Adipocyte (in vitro differentiated cells): ENCODE results near the gene OR6X1.

ENCODE experiments used
- DNase-seq: peaks from one replicate; pipeline ENCODE4 v3.0.0-alpha.2; 2015; ENCODE audit warnings: low read depth
- H3K27me3 ChIP-seq: replicated peaks from 2 replicates; pipeline ENCODE4 v1.7.0; 2013; ENCODE audit warnings: mild to moderate bottlenecking, low read length, moderate library complexity; ENCODE audit not compliant: control insufficient read depth, insufficient read depth
- H3K36me3 ChIP-seq: 2 replicates; pipeline ENCODE4 v1.7.0; 2013; ENCODE audit warnings: low read length, mild to moderate bottlenecking, moderate library complexity; ENCODE audit not compliant: control insufficient read depth, insufficient read depth, severe bottlenecking
- H3K4me1 ChIP-seq: 2 replicates; pipeline ENCODE4 v1.7.0; 2013; ENCODE audit warnings: mild to moderate bottlenecking, low read length, moderate library complexity; ENCODE audit not compliant: control insufficient read depth, insufficient read depth
- H3K4me3 ChIP-seq: 2 replicates; pipeline ENCODE4 v1.7.0; 2013; ENCODE audit warnings: mild to moderate bottlenecking, low read length, moderate library complexity
- H3K9ac ChIP-seq: 2 replicates; pipeline ENCODE4 v1.7.0; 2013; ENCODE audit warnings: mild to moderate bottlenecking, low read length, moderate library complexity
- H3K9me3 ChIP-seq: 2 replicates; pipeline ENCODE4 v1.7.0; 2013; ENCODE audit warnings: mild to moderate bottlenecking, low read length, moderate library complexity; ENCODE audit not compliant: control insufficient read depth

OR6X1 gene

GRCh38 chr11:123754101-123754568 lies at the start of gene OR6X1:
OR6X1 (minus strand) TSS chr11:123754518; CDS start chr11:123754518, 0 bp downstream.
- DNase-seq: no peak
- H3K4me1 ChIP-seq: no peaks in the 10 kb centered on the region
- no peak within 1 kb of the TSS for H3K9ac ChIP-seq
- no peak within 1 kb of the TSS for H3K4me3 ChIP-seq
- peaks cover 19% of the 10 kb centered on the region for H3K27me3 ChIP-seq
- H3K9me3 ChIP-seq: no peaks in the 10 kb centered on the region
- no peaks in the 10 kb centered on the region for H3K36me3 ChIP-seq

GRCh38 chr11:123801765-123802164 lies 47.4 kb upstream of the OR6X1 start:
- no peak overlapping the region for H3K4me3 ChIP-seq

GRCh38 chr11:123800036-123800435 lies 45.7 kb upstream of the OR6X1 start:
- Histone ChIP-seq H3K4me3 (no peak overlapping the region), H3K4me1 (no peaks in the 10 kb centered on the region), H3K36me3 (no peaks in the 10 kb centered on the region), H3K9me3 (no peaks in the 10 kb centered on the region), H3K27me3 (no peaks in the 10 kb centered on the region), H3K9ac (no peak overlapping the region)
- no peak for DNase-seq

More at GRCh38 chr11:123801765-123802164, 47.4 kb upstream of the OR6X1 start:
- Histone ChIP-seq H3K9me3 (no peaks in the 10 kb centered on the region), H3K4me1 (no peaks in the 10 kb centered on the region), H3K9ac (no peak overlapping the region), H3K36me3 (no peaks in the 10 kb centered on the region), H3K27me3 (no peaks in the 10 kb centered on the region)
- no peak for DNase-seq

DNA sequence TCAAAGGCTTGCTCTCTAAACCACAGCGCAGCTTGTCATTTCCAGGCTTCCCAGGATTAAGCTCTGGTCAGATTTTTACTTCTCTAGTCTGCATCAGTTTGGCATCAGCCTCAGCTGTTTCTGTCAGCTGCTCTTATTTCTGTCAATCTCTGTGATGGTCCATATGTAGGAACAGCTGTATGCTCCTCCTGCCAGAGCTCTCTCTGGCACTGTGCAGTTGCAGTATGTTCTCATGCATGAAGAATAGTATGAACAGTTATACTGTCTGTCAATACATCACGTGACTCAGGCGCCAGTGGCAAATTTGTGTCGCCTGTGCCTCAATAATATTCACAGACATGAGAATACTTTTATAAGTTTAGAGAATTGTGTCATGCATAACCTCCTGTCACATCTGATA lies 45.1 kb upstream of the OR6X1 start:
- H3K27me3 ChIP-seq: no peaks in the 10 kb centered on the region
- no peak overlapping the region for H3K9ac ChIP-seq
- H3K4me3 ChIP-seq: no peak overlapping the region
- H3K9me3 ChIP-seq: no peaks in the 10 kb centered on the region
- H3K36me3 ChIP-seq: no peaks in the 10 kb centered on the region
- DNase-seq: no peak
- H3K4me1 ChIP-seq: no peaks in the 10 kb centered on the region

DNA sequence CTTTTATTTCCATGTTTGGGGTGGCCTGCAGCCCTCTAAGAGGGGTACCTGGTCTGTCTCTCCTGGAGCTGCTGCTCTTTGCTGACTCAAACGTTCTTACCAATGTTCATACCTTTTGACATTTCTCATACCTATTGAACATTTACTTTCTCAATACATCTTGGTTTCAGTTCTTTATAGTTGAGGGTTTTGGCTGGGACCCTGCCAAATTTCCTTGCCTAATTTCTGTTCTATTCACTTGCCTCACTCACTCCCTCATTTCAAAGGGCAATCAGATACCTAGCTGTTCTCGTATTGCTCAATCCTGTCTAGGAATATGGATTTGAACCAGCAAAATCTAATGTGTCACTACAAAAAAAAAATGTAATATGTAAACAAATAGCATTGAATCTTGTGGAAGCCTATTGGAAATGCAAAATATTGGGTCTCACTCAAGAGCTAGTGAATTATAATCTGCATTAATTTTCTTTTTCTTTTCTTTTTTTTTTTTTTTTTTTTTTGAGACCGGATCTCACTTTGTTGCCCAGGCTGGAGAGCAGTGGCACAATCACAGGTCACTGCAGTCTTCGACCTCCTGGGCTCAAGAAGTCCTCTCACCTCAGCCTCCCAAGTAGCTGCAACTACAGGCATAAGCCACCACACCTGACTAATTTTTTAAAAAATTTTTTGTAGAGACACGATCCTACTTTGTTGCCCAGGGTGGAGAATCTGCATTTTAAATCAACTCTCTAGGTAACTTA lies 44.4 kb upstream of the OR6X1 start:
- Histone ChIP-seq H3K4me3 (no peak overlapping the region), H3K9ac (no peak overlapping the region), H3K27me3 (no peaks in the 10 kb centered on the region), H3K9me3 (no peaks in the 10 kb centered on the region), H3K4me1 (no peaks in the 10 kb centered on the region), H3K36me3 (no peaks in the 10 kb centered on the region)
- no peak for DNase-seq

- Histone ChIP-seq H3K36me3 (no peaks in the 10 kb centered on the region), H3K9me3 (no peaks in the 10 kb centered on the region), H3K9ac (no peak overlapping the region), H3K27me3 (no peaks in the 10 kb centered on the region), H3K4me1 (no peaks in the 10 kb centered on the region), H3K4me3 (no peak overlapping the region)
- DNase-seq: no peak
Observed at GRCh38 chr11:123798079-123798478, 43.8 kb upstream of the OR6X1 start.

GRCh38 chr11:123797541-123797940 lies 43.2 kb upstream of the OR6X1 start:
- DNase-seq: no peak
- no peaks in the 10 kb centered on the region for H3K4me1 ChIP-seq
- no peak overlapping the region for H3K9ac ChIP-seq
- H3K4me3 ChIP-seq: no peak overlapping the region
- no peaks in the 10 kb centered on the region for H3K36me3 ChIP-seq
- no peaks in the 10 kb centered on the region for H3K9me3 ChIP-seq
- H3K27me3 ChIP-seq: no peaks in the 10 kb centered on the region

- H3K9ac ChIP-seq: no peak overlapping the region
- H3K4me3 ChIP-seq: no peak overlapping the region
- H3K36me3 ChIP-seq: no peaks in the 10 kb centered on the region
- no peaks in the 10 kb centered on the region for H3K4me1 ChIP-seq
- no peaks in the 10 kb centered on the region for H3K9me3 ChIP-seq
- no peaks in the 10 kb centered on the region for H3K27me3 ChIP-seq
- DNase-seq: no peak
Observed at GRCh38 chr11:123797114-123797513, 42.8 kb upstream of the OR6X1 start.

DNA sequence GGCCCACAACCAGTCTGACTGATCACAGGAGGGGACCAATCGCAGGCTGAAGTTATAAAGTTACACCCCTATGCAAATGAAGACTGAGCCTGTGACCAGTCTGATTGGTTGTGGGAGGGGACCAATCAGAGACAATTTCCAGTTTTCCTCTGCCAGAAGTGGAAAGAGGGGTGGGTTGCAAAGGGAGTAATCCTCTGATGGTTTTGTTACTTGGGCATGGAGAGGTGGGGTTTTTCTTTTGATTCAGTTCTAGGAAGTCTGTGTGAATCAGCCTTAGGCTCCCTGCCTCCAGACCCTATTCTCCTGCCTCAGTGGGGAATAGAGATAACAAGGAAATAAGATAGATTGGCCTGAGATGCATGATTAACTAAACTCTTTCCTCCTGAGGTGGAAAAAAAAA lies 41.9 kb upstream of the OR6X1 start:
- no peaks in the 10 kb centered on the region for H3K4me1 ChIP-seq
- no peak overlapping the region for H3K9ac ChIP-seq
- no peaks in the 10 kb centered on the region for H3K36me3 ChIP-seq
- DNase-seq: no peak
- H3K9me3 ChIP-seq: no peaks in the 10 kb centered on the region
- H3K27me3 ChIP-seq: no peaks in the 10 kb centered on the region
- H3K4me3 ChIP-seq: no peak overlapping the region

DNA sequence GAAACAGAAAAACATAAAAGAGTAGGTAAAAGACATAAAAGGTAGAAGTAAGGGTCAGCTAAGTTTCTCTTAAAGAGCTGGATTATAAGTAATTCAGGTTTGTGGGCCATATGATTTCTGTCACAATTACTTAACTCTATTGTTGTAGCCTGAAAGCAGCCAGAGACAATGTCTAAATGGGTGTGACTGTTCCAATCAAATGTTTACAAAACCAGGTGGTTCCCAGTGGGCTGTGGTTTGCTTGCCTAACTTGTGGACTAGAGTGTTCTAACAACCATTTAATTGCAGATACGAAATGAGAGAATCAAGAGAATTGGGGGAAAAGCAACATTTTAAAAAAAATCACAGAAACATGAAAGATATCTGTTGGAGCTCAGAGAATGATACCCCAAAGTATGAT lies 29.2 kb upstream of the OR6X1 start:
- no peaks in the 10 kb centered on the region for H3K27me3 ChIP-seq
- no peak for DNase-seq
- peaks cover 3% of the 10 kb centered on the region for H3K9me3 ChIP-seq
- no peaks in the 10 kb centered on the region for H3K36me3 ChIP-seq
- no peak overlapping the region for H3K4me3 ChIP-seq
- no peaks in the 10 kb centered on the region for H3K4me1 ChIP-seq
- no peak overlapping the region for H3K9ac ChIP-seq

- H3K4me3 ChIP-seq: no peak overlapping the region
- H3K4me1 ChIP-seq: no peaks in the 10 kb centered on the region
- no peak overlapping the region for H3K9ac ChIP-seq
- no peaks in the 10 kb centered on the region for H3K36me3 ChIP-seq
- no peaks in the 10 kb centered on the region for H3K27me3 ChIP-seq
- no peaks in the 10 kb centered on the region for H3K9me3 ChIP-seq
- no peak for DNase-seq
Observed at GRCh38 chr11:123778511-123778910, 24.2 kb upstream of the OR6X1 start.
